ENCODE data around the gene NEDD4L.

- TF ChIP-seq PKNOX1 (IDR thresholded peaks at IDR 0.05): no peak
- no peak for TF ChIP-seq NFRKB (IDR thresholded peaks at IDR 0.05)
- no peak for TF ChIP-seq FOXK2 (IDR thresholded peaks at IDR 0.05)
- no peak for TF ChIP-seq HDGF (IDR thresholded peaks at IDR 0.05; ENCODE audit: borderline replicate concordance)
- no peak for TF ChIP-seq BHLHE40 (IDR thresholded peaks at IDR 0.05; ENCODE audit: borderline replicate concordance)
- no peak for TF ChIP-seq FOXA1 (IDR thresholded peaks at IDR 0.05)
- no peak for TF ChIP-seq SP1 (IDR thresholded peaks at IDR 0.05)
- no peak for TF ChIP-seq TARDBP (IDR thresholded peaks at IDR 0.05)
- TF ChIP-seq ZNF384 (IDR thresholded peaks at IDR 0.05): no peak
Measured at GRCh38 chr18:58028109-58028784, 15.8 kb upstream of the NEDD4L start.
